Heart right ventricle (tissue), 16 donors: ENCODE measurements around the gene LGI2. TPM values are rescaled to one million over a fixed set of nuclear protein-coding genes. Genes with fewer than 3 reads are reported as not detected.

ENCODE experiments used
- ATAC-seq, 8 donors: fragments of 200-7000 bp; cut with Tn5 transposase; one replicate each; pipeline ENCODE4 v1.9.1; 2020; ENCODE audit warnings: mild to moderate bottlenecking in 8 of 8, moderate library complexity in 8 of 8, moderate number of reproducible peaks in 1 of 8
- DNase-seq, 2 donors: peaks; one replicate each; pipeline ENCODE4 v3.0.0-alpha.2; 2020
- H3K27ac ChIP-seq, 10 donors: fragments of 200-600 bp; sonication (generic) in 2 of 10; one replicate each; pipeline versions ENCODE4 v1.5.0 to v1.8.0; 2020 to 2022; ENCODE audit warnings: mild to moderate bottlenecking in 3 of 10
- H3K27me3 ChIP-seq, 7 donors: fragments of 200-600 bp; one replicate each; pipeline ENCODE4 v1.8.0; 2021 to 2022; ENCODE audit warnings: mild to moderate bottlenecking in 2 of 7
- H3K36me3 ChIP-seq, 9 donors: fragments of 200-600 bp; sonication (generic) in 1 of 9; one replicate each; pipeline versions ENCODE4 v1.5.0 to v1.8.0; 2020 to 2022; ENCODE audit warnings: mild to moderate bottlenecking in 2 of 9
- H3K4me1 ChIP-seq, 9 donors: fragments of 200-600 bp; sonication (generic) in 1 of 9; one replicate each; pipeline versions ENCODE4 v1.5.0 to v1.8.0; 2020 to 2022; ENCODE audit warnings: mild to moderate bottlenecking in 4 of 9
- H3K4me3 ChIP-seq, 10 donors: fragments of 200-600 bp; sonication (generic) in 2 of 10; one replicate each; pipeline versions ENCODE4 v1.5.0 to v1.8.0; 2020 to 2022; ENCODE audit warnings: mild to moderate bottlenecking in 7 of 10, moderate library complexity in 2 of 10
- H3K9me3 ChIP-seq, 11 donors: fragments of 200-600 bp in 10 of 11; sonication (generic) in 2 of 11; one replicate each; pipeline versions ENCODE4 v1.5.0 to v1.8.0; 2013 to 2022; ENCODE audit warnings: mild to moderate bottlenecking in 2 of 11, control low read depth in 1 of 11, moderate library complexity in 1 of 11
- CTCF ChIP-seq, 9 donors: fragments of 200-600 bp; sonication (generic) in 2 of 9; IDR thresholded peaks; one replicate each; pipeline versions ENCODE4 v1.5.0 to v1.8.0; 2021 to 2022; ENCODE audit warnings: antibody characterized with exemption in 9 of 9, mild to moderate bottlenecking in 5 of 9, moderate library complexity in 1 of 9
- WGBS, 2 donors: extraction: QIAGEN DNeasy Blood & Tissue Kit; methylation state at CpG; one replicate each; pipeline ENCODE4 v1.1.7; 2013; ENCODE audit warnings: inconsistent platforms in 1 of 2; 5-methylcytosine and 5-hydroxymethylcytosine counted together
- intact Hi-C, 10 donors: fragments of 100-400 bp; cut with DNase I; formaldehyde crosslinking; loops; one replicate each; pipeline versions ENCODE4 v1.11.1 to v1.14.2; 2022
- polyA plus RNA-seq, 2 donors: library from polyadenylated mRNA; stranded (reverse); fragments of 200-250 nt; gene quantifications; one replicate each; pipeline ENCODE4 v1.2.3, GENCODE V29; 2013
- total RNA-seq, 10 donors: library from RNA; stranded (reverse); fragmentation: NEBNext Ultra II Directional in 3 of 10; extraction: Animal tissue kit (Norgen Biotek cat#: 25700) in 3 of 10; gene quantifications; one replicate each; pipeline versions ENCODE4 v1.2.1 to v1.2.4, GENCODE V29; 2021 to 2023
- donor health status: Arrhythmogenic right ventricular cardiomyopathy.
- donor health status: ischemic (EF 13 %, LVEDD 7.1; RV severe dilation, severe dysfunction).
- donor health status: healthy with polysubstance abuse.
- donor health status: DM: no; HTN: yes; CAD: no.
- donor health status: DM: no; HTN: no; CAD: no.
- donor health status: ischemic (EF 25% LVEDD 6.9; RV normal size, moderate dysfunction).
- donor health status: ischemic (EF 25% LVEDD 5.7; RV mildly dilated, moderate dysfunction).
- donor health status: healthy.
- donor health status: DM: yes; HTN: yes; CAD: no.
- donor health status: Ischemic cardiomyopathy.
- donor health status: ischemic (EF 35%, LVEDD 5.7; RV mildly dilated, moderate dysfunction).
- donor health status: nonischemic (EF 11% LVEDD 7.7; RV severe dilation, severe dysfunction).
- donor health status: DM: yes; HTN: yes; CAD: no.
- donor health status: PGD.
- donor health status: ischemic (EF 29% LVEDD 5.4; RV normal size, mild dysfunction).
- donor health status: nonischemic (EF 23%, LVEDD 6.1; RV moderate dilation, normal function).

LGI2 gene
- total and polyA plus RNA-seq, 12 donors, result 0.80 to 7.9 (median 2.1) TPM

GRCh38 chr4:25031077-25031621 lies 403 bp upstream of the LGI2 start:
- H3K36me3 ChIP-seq, result peaks cover 0 to 5% (median 0%) of the 10 kb centered on the region in 9 donors
- peak overlapping the region; percentile 37 to 72 (median 62) for H3K4me3 ChIP-seq
- 2 to 3% methylated on average over 26 of the region's 26 CpGs for WGBS, 2 donors
- peak overlapping the region in 8 of 10 donors; percentile 27 to 73 (median 51) for H3K27ac ChIP-seq
- intact Hi-C loops, result no loop called here
- peaks cover 0 to 58% (median 0%) of the 10 kb centered on the region in 7 donors for H3K27me3 ChIP-seq
- no peaks in the 10 kb centered on the region for H3K9me3 ChIP-seq
- peak in 1 of 2 donors; percentile 32 for DNase-seq
- ATAC-seq, result peak; percentile 29 to 86 (median 66)
- no peak for TF ChIP-seq CTCF (IDR thresholded peaks at IDR 0.05)
- peaks cover 2 to 18% (median 9%) of the 10 kb centered on the region in 9 donors for H3K4me1 ChIP-seq

GRCh38 chr4:25029479-25030276 lies 1.1 kb downstream of the LGI2 start:
- Histone ChIP-seq H3K36me3 (peaks cover 0 to 5% (median 0%) of the 10 kb centered on the region in 9 donors), H3K4me1 (peaks cover 2 to 18% (median 9%) of the 10 kb centered on the region in 9 donors), H3K27ac (peak overlapping the region in 1 of 10 donors; percentile 9), H3K27me3 (peaks cover 0 to 62% (median 0%) of the 10 kb centered on the region in 7 donors), H3K9me3 (no peaks in the 10 kb centered on the region), H3K4me3 (peak overlapping the region; percentile 32 to 72 (median 62))
- 60 to 66% methylated on average over 19 of the region's 19 CpGs for WGBS, 2 donors
- ATAC-seq (peak in 1 of 8 donors; percentile 55), DNase-seq (no peak)
- intact Hi-C loops, result no loop called here
- TF ChIP-seq CTCF (IDR thresholded peaks at IDR 0.05), result no peak

GRCh38 chr4:25028851-25029250 lies 1.9 kb downstream of the LGI2 start:
- WGBS, 2 donors, result 93 to 94% methylated on average over 3 of the region's 3 CpGs
- H3K9me3 ChIP-seq, result no peaks in the 10 kb centered on the region
- intact Hi-C loops, result no loop called here
- H3K36me3 ChIP-seq, result peaks cover 0 to 5% (median 0%) of the 10 kb centered on the region in 9 donors
- ATAC-seq (no peak), DNase-seq (no peak)
- H3K27ac ChIP-seq, result no peak overlapping the region
- peaks cover 2 to 18% (median 9%) of the 10 kb centered on the region in 9 donors for H3K4me1 ChIP-seq
- H3K27me3 ChIP-seq, result peaks cover 0 to 62% (median 0%) of the 10 kb centered on the region in 7 donors
- no peak for TF ChIP-seq CTCF (IDR thresholded peaks at IDR 0.05)
- no peak overlapping the region for H3K4me3 ChIP-seq

GRCh38 chr4:25022766-25023165 lies 8.0 kb downstream of the LGI2 start:
- WGBS, 2 donors, result 83 to 96% methylated on average over 1 of the region's 1 CpG
- Histone ChIP-seq H3K36me3 (peaks cover 0 to 9% (median 0%) of the 10 kb centered on the region in 9 donors), H3K9me3 (no peaks in the 10 kb centered on the region), H3K4me3 (no peak overlapping the region), H3K4me1 (no peaks in the 10 kb centered on the region), H3K27ac (no peak overlapping the region), H3K27me3 (peaks cover 0 to 6% (median 0%) of the 10 kb centered on the region in 7 donors)
- no peak for TF ChIP-seq CTCF (IDR thresholded peaks at IDR 0.05)
- ATAC-seq (no peak), DNase-seq (no peak)
- intact Hi-C loops, result no loop called here
